GM19438 (cell line): Measurements from ENCODE around the gene INPP4A.

ENCODE experiments used
- ATAC-seq: cut with Tn5 transposase; IDR thresholded peaks from one replicate; pipeline ENCODE4 v1.9.1; 2021; ENCODE audit warnings: low read depth; ENCODE audit not compliant: unreplicated experiment

INPP4A gene

DNA sequence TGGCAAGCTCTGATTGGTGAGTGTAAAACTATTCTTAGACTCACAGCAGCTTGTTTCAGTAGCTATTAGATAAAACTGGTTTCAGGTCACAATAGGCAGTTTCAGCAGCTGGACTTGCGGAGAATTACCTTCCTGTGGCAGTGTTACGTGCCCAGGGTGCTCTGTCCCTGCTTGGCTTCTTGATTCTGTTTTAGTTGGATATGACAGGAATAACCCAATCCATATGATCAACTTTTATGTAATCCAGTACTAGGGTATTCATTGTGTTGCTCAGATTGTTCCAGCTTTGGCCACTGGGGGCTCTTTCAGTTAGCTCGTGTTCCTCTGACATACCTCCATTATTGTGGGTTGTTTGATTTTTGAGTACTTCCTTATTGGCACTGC lies 43.1 kb downstream of the INPP4A start:
- ATAC-seq: peak; percentile 53

DNA sequence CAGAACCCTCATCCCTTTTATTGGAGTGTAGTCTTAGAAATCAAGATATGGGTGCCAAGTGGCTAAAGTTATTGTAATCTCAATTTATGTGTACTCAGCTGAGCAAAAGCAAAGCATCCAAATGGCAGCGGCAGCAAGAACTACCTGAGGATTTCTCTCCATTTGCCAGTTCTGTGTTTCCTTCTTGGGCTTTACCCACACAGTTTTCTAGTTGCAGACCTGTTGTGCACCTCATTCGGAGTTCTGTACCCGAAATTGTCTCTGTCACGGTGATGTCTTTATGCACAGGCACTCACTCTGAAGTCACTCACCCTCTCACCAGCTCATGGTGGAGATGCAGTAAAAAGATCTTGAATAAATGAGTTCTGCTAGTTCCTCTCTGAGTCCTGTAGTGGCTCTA lies 43.6 kb downstream of the INPP4A start:
- no peak for ATAC-seq

DNA sequence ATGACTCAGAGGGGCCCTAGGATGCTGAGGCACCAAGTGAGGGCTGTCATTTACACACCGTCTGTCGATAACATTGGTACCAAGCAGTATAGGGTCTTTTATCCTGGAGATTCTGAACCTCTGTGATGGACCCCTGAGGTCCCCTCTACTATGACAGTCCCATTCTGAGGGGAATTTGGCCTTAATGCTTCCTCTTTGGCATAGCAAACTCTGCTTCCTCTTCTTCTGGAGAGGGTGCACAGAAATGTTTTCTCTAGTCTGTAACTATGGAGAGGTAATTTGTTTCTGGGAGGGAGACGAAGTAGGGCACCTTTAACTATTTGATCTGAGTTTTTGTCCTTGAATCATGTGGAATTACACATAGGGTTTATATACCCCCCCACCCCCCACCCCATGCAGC lies 44.8 kb downstream of the INPP4A start:
- no peak for ATAC-seq

GRCh38 chr2:98489971-98490962 lies 45.6 kb downstream of the INPP4A start:
- ATAC-seq: no peak

- no peak for ATAC-seq
These were observed 47.8 kb downstream of the INPP4A start for GRCh38 chr2:98492441-98492840.

- ATAC-seq: no peak
These were observed 50.0 kb downstream of the INPP4A start for GRCh38 chr2:98494699-98495098.

- ATAC-seq: no peak
These were observed 52.3 kb downstream of the INPP4A start for GRCh38 chr2:98496750-98497493.

- no peak for ATAC-seq
These were observed 54.2 kb downstream of the INPP4A start for GRCh38 chr2:98498703-98499440.

DNA sequence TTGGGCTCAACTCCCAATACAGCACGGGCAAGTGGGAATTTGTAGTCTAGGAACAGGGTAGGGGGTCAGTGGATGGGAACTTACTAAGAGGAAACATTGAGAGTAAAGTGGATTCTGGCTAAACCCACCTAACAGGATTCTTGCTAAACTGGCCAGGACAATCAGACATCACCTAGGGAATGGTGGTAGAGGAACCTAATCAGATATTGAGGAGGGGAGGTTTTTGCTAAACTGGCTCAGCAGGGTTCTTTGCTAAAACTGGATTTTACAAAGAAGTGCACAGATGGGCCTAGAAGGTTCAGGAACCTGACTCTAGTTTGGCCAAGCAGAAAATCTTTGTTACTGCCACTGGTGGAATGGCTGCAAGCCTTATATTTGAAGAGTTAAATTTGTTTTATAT lies 55.9 kb downstream of the INPP4A start:
- ATAC-seq: no peak

DNA sequence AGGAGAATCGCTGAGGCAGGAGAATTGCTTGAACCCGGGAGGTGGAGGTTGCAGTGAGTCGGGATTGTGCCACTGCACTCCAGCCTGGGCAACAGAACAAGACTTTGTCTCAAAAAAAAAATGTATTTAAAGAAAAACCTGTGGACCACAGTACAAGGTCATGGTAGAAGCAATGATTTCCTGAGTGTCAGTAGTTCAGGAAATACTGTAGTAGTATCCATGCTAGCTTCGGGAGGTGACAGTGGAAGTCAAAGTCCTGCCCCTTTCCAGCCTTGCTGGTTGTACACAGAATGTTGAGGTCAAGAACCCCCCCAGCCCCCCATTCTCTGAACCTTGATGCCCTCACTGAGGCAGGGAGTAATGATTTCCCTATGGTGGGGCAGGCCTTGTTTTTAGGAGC lies 56.6 kb downstream of the INPP4A start:
- ATAC-seq: no peak

DNA sequence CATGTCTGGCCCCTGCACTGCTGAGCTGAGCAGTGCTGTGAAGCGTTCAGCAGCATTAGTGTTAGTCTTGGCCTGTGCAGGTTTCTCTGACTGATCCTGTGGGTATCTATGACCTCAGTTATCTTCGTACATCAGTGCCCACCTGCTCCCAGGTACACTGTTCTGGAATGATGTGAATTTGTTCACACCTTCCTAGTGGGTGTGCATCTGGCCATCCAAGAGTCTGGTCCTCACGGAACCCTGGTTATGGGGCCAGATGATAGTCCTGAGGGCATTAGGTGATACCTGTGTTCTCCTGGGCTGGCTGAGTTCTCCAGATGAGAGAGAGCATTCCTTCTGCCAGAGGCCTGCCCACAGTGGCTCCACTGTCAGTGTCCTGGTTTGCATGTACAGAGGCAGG lies 57.2 kb downstream of the INPP4A start:
- no peak for ATAC-seq

DNA sequence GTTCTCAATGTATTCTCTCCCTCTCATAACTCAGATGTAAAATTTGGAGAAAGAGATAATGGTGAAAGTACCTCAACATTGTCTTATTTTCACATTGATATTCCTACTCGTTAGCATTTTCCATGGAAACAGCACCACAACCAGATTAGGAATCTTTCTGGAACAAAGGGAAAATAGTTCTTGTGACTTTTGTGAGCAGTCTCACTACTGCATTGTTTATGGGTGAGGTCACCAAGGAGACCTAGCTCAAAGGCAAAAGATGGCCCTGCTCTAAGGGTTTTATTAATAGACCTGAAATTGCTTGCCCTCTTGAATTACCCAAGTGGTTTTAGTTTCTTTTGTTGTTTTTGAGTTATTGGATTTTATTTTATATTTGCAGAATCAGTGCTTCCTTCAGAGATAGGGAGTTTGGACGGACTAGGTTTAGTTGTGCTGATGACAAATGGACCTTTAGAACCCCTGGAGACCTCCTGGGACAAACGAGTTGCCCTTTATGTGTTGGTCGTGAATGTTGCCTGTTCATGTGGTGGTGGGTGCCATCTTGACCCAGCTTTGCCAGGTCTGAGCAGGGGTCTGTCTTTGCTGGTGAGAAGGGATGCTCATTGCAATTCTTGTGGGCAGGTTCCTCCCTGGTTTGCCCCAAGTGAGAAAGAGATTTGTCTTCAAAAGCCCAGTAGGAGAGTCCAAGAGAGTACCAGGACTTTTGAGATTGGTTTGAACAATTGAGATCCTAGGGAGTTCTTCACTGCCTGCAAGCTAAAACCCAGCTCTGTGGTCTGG lies 58.1 kb downstream of the INPP4A start:
- ATAC-seq: no peak

DNA sequence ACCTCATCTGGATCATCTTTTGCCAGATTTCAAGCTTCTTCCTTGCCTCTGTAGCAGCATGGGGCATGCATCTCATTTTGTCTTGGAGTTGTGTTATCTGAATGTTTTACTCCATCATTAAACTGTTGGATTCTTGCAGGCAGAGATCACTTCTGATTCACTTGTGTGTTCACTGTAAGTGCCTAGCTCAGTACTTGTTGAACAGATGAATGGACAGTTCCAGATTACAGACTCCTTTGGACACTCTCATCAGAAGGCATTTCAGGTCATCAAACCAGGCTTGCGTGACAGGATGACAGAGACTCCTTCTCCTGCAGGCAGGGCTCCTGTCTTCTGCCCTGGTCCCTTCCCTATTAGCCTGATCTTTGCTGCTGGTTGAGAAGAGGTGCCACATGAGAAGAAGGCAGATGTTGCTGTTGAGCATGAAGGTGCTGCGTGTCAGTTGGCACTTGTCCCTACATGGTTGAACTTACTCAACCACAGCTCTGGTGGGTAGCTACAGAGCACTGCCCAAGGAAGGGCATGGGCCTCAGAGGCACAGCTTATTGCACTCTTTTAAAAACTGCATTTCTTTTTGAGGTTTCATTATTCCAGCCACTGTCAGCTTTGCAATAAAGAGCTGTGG lies 58.9 kb downstream of the INPP4A start:
- ATAC-seq: no peak

- no peak for ATAC-seq
These were observed 59.9 kb downstream of the INPP4A start for GRCh38 chr2:98504381-98505109.

- no peak for ATAC-seq
These were observed 60.7 kb downstream of the INPP4A start for GRCh38 chr2:98505311-98505808.

DNA sequence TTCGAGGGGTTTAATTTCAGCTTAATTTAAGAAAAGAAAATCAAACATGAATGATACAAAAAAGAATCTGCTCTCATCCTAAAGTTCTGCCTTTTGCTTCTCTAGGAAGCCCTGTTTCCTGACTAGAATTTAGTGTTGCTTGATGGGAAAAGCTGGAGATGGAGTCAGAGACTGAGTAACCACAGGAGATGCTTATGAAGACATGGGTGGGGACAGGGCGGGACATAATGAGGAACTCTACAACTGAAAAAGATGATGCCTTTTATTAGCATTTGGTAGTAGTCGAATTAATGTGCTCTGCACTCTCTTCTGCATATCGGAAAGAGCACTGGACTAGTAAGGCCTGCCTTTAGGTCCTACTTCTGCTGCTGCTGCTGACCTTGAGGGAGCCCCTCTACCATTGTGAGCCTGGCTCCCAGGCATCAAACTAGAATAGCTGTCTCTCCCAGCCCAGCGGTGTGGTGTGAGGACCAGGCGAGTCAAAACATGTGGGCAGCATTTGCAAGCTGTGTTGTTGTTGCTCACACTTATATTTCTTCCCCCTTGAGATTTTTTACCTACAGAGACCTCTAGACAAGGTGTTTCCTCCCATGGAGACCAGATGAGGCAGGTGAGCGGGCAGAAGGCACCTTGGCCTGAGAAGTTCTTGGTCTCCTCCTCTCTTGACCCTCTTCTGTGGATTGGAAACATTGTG lies 61.5 kb downstream of the INPP4A start:
- ATAC-seq: no peak

- ATAC-seq: no peak
These were observed 62.2 kb downstream of the INPP4A start for GRCh38 chr2:98506881-98507280.

DNA sequence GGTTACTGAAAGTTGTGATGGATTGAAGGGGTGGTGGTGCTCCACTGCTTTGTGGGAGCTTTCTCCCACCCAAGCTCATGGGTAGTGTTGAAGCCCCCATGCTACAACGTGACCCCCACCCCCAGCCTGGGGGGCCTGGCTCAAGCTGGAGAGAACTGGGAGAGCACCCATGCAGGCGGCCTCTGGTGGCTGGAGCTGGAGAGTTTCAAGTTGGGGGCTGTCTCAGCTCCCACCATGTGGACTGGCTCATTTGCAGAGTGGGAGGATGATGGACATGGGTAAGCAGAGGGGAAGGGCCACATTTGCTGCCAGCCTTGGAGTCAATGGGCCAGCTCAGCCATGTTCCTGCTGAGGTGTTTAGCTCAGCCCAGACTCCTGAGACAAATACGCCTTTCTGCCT lies 62.8 kb downstream of the INPP4A start:
- ATAC-seq: no peak
